Measurements from ENCODE around the gene SCIMP. TPM values are rescaled to one million over a fixed set of nuclear protein-coding genes. Genes with fewer than 3 reads are reported as not detected.
"Not testable (repeated sequence)": the region's sequence is repeated elsewhere in the genome, so short reads cannot be mapped to it uniquely, and the experiment has no call there.

The SCIMP gene
- total RNA-seq, 2 experiments from 2014 or later, result not detected

DNA sequence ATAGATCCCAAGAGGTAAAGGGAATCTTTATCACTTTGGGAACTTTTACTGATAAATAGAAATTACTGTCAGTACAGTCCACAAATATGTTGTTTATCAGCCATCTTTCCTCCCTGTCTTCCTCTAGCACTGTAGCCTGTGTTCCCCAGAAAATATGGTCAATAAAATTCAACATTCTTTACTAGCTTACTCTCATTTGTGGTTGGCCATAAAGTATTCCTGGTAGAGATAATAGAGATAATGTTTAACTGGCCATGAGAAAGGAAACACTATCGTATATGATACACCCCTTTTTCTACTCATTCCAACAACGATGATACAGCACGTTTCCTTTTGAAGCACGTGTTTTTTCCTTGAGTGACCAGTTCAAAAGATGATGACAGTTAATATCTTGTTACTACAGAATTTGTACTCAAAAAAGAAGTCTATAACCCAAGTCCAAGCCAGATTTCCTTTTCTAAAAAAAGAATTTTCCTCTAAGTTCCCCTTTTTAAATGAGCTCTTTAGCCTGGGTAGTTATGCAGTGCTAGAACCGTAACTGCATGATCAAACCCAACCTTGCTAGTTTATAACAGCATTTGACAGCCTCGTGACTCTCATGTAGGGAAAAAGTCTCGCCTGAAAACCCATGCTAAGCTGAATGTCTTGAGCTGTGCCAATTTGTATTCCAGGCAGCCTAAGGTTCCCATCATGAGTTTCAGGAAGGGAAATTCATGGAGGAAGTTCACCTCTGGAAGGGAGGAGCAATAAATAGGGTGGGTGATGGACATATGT lies 68.7 kb downstream of the SCIMP start:
- CTCF ChIA-PET; H3K4me1 Mint-ChIP-seq; H3K27ac Mint-ChIP-seq; DNase-seq; POLR2A ChIA-PET; H3K27me3 Mint-ChIP-seq; H3K4me3 Mint-ChIP-seq; H3K9me3 Mint-ChIP-seq; H3K36me3 Mint-ChIP-seq (ENCODE audit: low read depth): not testable (repeated sequence)

DNA sequence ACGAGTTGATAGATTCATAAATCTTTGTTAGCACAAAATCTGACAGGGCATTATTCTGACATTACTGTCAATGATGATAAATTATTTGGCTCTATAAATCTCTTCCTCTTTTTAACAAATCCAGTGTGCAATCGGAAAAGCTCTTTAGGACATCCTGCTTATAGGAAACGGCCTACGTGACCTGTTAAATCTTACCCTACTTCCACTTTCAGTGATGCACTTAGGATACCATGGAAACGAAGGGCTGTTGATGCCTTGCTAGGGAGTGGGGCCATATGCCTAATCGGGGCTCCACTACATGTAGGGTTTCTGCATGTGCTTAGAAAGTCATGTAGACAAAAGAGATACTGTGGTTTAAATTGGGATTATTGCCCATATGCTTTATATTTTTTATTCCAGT lies 70.2 kb downstream of the SCIMP start:
- Mint-ChIP-seq H3K4me3 (no peak overlapping the region), H3K27me3 (peaks cover 9% of the 10 kb centered on the region), H3K27ac (no peak overlapping the region), H3K36me3 (ENCODE audit: low read depth) (no peaks in the 10 kb centered on the region), H3K9me3 (no peaks in the 10 kb centered on the region), H3K4me1 (no peaks in the 10 kb centered on the region)
- CTCF ChIA-PET, result no interaction called here
- no peak for DNase-seq
- POLR2A ChIA-PET, result no interaction called here

DNA sequence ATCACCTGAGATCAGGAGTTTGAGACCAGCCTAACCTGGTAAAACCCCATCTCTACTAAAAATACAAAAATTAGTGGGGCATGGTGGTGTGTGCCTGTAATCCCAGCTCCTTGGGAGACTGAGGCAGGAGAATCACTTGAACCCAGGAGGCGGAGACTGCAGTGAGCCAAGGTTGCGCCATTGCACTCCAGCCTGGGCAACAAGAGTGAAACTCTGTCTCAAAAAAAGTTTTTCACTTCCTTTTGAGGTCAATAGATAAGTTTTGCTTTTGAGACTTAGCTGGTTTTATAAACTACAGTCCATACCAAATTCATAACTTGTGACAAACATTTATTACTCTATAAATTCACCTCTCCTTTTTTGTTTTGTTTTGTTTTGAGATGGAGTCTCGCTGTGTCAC lies 72.9 kb downstream of the SCIMP start:
- peaks cover 23% of the 10 kb centered on the region for H3K27me3 Mint-ChIP-seq
- POLR2A ChIA-PET; DNase-seq; H3K36me3 Mint-ChIP-seq (ENCODE audit: low read depth); H3K27ac Mint-ChIP-seq; H3K4me3 Mint-ChIP-seq; CTCF ChIA-PET; H3K9me3 Mint-ChIP-seq; H3K4me1 Mint-ChIP-seq: not testable (repeated sequence)

DNA sequence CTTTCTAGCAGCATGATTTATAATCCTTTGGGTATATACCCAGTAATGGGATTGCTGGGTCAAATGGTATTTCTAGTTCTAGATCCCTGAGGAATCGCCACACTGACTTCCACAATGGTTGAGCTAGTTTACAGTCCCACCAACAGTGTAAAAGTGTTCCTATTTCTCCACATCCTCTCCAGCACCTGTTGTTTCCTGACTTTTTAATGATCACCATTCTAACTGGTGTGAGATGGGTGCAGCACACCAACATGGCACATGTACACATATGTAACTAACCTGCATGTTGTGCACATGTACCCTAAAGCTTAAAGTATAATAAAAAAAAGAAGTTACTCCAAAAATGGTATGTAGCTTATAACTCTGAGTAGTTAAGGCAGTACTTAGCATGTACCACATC lies 74.0 kb downstream of the SCIMP start:
- CTCF ChIA-PET; H3K4me1 Mint-ChIP-seq; H3K9me3 Mint-ChIP-seq; DNase-seq; POLR2A ChIA-PET; H3K36me3 Mint-ChIP-seq (ENCODE audit: low read depth); H3K27ac Mint-ChIP-seq; H3K4me3 Mint-ChIP-seq: not testable (repeated sequence)
- peaks cover 23% of the 10 kb centered on the region for H3K27me3 Mint-ChIP-seq

Other genes starting within 250 kb of the SCIMP start
- 10 to 100 TPM; 73.2 to 80.1 TPM for gene CAMTA2, start 247.2 kb downstream of the SCIMP start, total RNA-seq
- gene INCA1, start 237.3 kb downstream of the SCIMP start, total RNA-seq, result under 1 TPM in 1 of 2 experiments, not detected in 1; 0.25 TPM
- 10 to 100 TPM; 37.4 to 38.5 TPM for gene KIF1C, start 236.9 kb downstream of the SCIMP start, total RNA-seq
- under 1 TPM; 0.65 to 0.68 TPM for gene SLC52A1, start 199.4 kb downstream of the SCIMP start, total RNA-seq
- 1 to 10 TPM; 2.9 to 3.4 TPM for gene ZFP3, start 156.4 kb downstream of the SCIMP start, total RNA-seq
- 1 to 10 TPM; 6.4 to 6.7 TPM for gene ZNF232, start 123.0 kb downstream of the SCIMP start, total RNA-seq
- gene USP6, start 118.8 kb downstream of the SCIMP start, total RNA-seq, result under 1 TPM; 0.08 to 0.10 TPM
- gene ZNF594, start 43.0 kb downstream of the SCIMP start, total RNA-seq, result 1 to 10 TPM; 7.0 to 8.6 TPM
- gene RABEP1, start 47.4 kb upstream of the SCIMP start, total RNA-seq, result 10 to 100 TPM; 37.3 to 37.8 TPM
- 10 to 100 TPM; 80.6 to 85.9 TPM for gene NUP88, start 184.8 kb upstream of the SCIMP start, total RNA-seq
- 10 to 100 TPM; 49.5 to 52.2 TPM for gene RPAIN, start 185.3 kb upstream of the SCIMP start, total RNA-seq
- 100 to 1,000 TPM; 123 TPM for gene C1QBP, start 204.3 kb upstream of the SCIMP start, total RNA-seq
- 10 to 100 TPM; 15.0 to 16.3 TPM for gene DHX33, start 234.1 kb upstream of the SCIMP start, total RNA-seq